HG03457 (cell line): Measurements from ENCODE around the gene AATK.

Source experiments
- ATAC-seq: cut with Tn5 transposase; IDR thresholded peaks from one replicate; pipeline ENCODE4 v1.9.1; 2021; ENCODE audit warnings: moderate number of reproducible peaks; ENCODE audit not compliant: unreplicated experiment

The AATK gene

DNA sequence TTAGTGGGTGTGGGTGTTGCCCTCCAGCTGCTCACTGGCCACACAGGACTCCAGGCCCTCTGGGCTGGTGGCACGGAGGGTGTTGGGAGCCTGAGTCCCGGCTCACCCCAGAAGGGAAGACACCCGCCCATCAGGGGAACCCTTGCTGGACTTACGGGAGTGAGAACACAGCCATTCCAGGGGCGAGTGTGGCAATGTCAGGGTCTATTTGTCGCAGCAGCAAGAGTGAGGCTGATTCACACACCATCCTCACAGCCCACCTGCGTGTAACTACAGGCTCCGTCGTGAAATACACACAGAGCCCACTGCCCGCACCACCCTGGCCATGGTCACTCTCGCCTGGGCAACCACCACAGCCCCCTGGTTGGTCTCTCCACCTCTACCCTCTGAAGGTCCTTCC lies 17.8 kb upstream of the AATK start:
- ATAC-seq, result no peak

DNA sequence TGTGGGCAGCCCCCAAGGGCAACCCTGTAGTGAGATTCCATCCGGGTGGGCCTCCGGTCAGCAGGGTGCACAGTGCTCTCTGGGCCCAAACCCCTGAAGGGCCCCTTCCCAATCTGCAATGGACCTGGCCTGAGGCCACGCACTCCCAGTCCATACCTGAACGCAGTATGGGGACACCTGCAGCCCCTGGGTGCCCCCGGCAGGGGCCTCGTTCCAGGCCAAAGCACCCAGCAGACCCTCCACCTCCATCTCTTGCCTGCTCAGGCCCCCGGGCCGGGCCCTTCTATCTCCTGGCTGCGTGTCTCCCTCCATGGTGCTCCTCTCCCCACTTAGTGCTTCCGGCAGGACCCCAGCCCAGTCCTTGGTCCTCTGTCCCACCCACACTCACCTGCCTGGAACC lies 17.3 kb upstream of the AATK start:
- ATAC-seq, result no peak

DNA sequence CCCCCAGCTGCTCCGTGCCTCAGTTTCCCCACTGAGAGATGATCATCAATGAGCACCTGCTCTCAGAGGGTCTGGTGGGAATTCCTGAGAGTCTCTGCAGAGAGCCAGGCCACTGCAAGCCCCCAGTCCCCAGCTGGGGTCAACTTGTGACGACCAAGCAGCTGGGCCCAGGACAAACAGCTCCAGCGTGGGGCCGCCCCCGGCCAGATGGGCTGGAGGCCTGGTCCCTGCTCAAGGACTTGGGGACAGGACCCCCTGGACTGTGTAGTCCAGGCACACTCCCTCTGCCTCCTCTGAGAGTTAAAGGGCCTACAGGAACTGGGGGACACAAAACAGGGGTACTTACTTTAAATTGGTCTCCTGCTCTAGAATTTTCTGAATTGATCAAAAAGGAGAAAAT lies 16.6 kb upstream of the AATK start:
- no peak for ATAC-seq

DNA sequence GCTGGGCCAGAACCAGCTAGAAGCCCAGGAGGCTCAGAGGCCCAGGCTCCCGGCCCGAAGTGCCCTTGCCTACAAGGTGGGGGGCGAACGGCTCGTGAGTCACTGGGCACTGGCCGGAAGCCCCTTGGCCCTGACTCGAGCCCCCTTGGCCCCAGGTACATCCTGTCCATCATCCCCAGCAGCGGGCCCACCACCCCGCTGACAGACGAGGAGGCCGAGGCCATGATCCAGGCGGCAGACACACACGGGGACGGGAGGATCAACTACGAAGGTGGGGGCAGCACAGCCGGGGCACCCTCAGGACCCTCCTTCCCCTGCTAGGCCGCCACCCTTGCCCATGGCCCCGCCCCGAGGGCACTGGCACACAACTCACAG lies 15.8 kb upstream of the AATK start:
- ATAC-seq, result no peak

DNA sequence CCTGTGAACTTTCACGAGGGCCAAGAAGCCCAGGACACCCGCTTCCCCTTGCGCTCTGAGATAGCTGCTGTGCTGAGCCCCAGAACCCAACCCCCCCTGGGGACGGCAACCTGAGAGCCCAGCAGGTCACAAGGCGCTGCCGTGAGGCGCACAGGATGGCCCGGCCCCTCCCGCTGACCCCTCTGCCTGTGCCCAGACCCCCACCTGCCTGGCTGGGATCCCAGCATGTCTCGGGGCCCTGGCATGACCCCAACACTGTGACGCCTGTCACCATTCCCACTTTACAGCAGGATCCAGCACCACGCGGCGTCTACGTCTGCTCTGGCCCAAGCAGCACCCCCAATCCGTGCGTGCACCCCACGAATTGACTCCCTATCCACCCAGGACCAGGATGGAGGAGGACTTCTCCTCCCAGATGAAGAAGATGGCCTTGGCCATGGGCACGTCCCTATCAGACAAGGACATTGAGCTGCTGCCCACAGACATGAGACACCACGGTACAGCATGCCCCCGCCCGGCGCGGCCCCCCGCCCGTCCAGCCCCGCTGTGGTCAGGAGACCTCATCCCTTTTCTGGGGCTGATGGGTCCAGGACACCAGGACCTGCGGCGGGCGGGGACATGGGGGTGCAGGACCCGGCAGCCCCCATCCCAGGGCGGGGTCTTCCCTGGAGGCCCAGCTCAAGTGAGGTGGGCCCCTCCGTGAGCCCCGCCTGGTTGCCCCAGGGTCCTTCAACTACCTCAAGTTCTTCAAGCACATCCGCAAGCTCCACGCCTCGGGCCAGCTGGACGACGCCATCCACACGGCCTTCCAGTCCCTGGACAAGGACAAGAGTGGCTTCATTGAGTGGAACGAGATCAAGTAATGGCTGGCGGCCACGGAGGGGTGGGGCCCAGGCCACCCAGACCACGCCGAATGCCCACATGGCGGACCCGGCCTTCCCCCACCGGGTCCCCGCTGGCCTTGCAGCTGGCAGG lies 15.1 kb upstream of the AATK start:
- ATAC-seq, result no peak

DNA sequence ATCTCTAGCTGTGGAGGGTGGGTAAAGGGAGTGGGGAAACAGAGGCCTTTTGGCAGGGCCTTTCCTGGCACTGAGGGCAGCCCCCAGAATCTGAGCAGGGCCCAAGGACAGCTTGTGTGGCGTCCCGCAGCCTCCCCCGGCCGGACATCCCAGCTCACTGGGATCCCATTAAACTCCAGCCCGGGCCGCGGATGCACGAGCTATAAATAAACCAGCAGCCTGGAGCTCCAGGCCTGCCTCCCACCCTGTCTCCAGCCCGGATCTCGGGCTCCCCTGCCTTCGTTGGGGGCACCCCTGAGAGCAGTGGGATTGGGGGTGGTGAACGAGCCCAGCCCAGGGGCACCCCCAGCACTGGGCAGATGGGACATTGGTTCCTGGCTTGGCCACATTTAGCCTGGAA lies 13.8 kb upstream of the AATK start:
- ATAC-seq, result no peak

DNA sequence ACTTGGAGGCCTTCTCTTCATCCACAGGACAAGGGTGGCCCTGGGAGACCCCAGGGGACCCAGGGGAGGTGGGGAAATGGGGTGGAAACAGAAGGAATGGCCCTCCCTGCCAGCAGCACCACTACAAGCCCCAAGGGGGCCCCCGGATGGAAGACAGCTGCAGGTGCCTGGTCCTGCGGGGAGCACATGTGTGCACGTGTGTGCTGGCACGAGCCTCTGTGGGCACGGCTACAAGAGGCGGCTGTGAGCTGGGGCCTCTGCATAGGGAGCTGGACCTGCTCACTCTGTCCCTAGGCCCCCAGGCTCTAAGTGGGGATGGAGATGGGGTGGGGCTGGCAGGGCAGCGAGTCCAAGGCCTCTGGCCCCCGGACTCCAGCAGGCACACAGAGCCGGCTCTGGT lies 13.2 kb upstream of the AATK start:
- ATAC-seq, result no peak

DNA sequence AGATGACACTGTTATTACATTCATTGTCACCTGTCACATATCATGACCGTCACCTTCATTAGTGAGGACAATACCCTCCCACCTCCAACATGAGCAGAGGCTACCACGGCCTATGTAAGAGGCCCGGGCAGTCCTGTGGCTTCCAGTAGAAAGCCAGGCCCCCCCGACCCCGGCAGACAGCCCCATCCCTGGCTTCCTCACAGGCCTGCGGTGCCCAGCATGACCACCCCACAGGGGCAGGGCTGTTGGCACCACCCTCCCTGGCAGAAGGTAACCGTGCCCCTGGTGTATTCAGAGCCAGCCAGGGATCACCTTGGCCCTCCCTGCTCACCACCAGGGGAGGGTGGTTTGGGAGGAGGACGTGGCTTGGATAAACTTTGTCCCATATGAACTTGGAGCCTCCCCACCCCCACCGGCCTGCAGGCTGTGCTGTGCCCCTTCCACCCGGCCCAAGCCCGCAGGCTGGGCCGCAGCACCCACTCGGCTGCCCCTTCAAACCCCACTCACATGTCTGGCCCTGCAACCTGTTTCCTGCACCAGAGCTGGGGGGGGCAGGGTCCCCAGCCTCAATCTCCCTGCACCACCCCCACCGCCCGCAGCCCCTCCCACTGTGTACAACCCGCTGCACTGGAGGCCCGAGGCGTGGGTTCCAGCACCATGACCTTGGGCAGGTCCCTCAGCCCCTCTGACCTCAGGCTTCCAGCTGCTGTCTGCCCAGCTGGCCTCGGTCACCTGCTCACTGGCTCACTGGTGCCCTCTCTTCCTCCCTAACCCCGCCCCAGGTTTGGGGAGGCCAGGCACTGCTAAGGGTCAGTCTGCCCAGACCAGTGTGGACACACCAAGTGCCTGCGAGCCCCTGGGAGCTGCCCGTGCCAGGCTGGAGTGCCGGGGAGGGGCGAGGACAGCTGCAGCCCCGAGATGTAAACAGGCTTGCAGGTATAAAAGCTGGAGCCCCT lies 12.4 kb upstream of the AATK start:
- no peak for ATAC-seq

DNA sequence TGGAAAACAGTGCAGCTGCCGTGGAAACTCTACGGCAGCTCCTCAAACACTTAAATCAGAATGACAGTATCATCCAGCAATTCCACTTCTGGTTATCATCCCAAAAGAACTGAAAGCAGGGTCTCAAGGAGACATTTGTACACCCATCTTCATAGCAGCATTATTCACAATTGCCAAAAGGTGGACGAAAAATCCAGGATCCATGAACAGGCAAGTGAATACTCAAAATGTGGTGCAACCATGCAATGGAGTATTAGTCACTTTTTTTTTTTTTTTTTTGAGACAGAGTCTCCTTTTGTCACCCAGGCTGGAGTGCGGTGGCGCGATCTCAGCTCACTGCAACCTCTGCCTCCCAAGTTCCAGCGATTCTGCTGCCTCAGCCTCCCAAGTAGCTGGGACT lies 10.6 kb upstream of the AATK start:
- ATAC-seq, result no peak

DNA sequence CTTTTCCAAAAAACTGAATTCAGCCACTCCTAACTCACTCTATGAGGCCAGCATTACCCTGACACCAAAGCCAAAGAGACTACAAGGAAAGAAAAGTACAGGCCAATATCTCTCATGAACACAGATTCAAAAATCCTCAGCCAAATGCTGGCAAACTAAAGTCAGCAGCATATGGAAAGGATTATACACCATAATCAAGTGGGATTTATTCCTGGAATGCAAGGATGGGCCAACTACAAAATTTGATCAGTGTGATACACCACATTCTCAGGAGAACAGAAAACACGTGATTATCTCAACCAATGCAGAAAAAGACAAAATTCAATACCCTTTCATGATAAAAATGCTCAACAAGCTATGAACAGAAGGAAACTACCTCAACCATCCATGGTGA lies 7.7 kb upstream of the AATK start:
- ATAC-seq, result no peak

DNA sequence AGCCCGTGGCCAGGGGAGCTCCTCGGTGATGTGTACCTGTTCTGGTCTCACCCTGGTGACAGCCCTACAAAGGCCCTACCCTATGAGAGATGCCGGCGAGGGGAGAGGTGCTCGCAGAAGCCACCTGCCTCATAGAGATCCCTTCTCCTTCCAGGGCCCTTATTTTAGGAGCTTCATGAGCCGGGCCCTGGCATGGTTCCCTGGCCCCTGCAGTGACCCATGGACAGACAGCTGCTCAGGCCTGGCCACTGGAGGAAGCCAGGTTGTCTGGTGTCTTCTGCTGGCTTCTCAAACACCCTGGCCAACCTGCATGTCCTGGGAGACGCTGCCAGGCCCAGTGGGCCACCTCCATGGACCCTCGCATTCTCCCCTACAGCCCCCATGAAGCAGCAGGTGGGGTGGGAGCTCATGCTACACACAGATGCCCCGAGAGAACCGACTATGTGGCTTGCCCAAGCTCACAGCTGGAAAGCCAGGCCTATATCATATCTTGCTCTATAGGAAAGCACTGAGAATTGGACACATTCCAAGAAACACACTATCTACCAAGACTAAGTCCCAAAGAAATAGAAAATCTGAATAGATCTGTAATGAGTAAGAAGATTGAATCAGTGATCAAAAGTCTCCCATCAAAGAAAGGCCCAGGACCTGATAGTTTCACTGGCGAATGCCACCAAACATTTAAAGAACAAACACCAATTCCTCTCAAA lies 7.2 kb upstream of the AATK start:
- ATAC-seq, result no peak

DNA sequence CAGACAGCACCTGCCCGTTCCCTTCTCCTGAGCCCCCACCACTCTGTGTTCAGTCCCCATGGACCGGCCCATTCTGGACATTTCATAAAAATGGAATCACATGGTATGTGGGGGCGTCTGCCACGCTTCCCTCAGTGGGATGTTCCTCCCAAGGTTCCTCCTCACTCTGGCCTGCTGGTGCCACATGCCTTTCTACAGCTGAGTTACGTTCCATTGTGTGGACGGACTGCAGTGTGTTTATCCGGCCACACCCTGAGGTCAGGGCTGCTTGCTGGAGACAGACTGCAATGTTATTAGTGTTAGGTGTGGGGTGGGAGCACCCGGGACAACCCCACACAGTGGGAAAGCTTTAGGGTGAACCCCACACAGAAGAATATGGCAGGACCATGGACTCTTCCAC lies 5.9 kb upstream of the AATK start:
- ATAC-seq, result no peak

DNA sequence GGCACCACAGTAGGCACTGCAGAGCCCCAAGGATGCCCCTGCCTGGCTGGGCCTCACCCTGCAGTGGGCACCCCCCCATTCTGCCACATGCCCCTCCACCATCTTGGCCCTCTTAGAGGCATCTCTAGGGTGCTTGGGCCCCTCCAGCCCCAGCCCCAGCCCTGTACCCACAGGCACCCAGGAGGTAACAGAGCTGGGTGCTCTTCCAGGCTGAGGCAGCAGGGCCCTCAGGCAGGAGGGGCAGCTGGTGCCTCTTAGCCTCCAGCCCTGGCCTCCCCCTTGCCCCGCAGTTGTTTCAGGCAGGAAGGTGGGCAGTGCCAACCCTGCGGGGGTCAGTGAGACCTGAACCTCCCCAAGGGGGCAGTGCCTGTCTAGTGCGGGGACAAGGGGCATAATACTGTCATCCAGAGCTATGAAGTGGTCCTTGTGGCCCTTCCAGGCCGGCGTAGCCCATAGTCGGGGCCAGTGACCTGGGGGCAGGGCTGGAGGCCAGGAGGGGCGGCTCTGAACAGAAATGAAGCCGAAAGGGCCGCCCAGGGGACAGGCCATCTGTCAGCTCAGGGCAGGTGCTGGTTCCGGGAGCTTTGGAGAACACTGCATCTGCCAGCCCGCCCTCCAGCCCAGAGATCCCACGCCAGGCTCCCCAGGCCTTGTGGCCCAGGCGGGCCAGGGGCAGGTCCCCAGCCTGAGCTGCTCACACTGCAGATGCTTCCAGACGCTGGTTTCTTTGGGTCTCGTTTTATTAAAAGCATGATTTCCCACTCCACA lies 4.9 kb upstream of the AATK start:
- ATAC-seq, result no peak

DNA sequence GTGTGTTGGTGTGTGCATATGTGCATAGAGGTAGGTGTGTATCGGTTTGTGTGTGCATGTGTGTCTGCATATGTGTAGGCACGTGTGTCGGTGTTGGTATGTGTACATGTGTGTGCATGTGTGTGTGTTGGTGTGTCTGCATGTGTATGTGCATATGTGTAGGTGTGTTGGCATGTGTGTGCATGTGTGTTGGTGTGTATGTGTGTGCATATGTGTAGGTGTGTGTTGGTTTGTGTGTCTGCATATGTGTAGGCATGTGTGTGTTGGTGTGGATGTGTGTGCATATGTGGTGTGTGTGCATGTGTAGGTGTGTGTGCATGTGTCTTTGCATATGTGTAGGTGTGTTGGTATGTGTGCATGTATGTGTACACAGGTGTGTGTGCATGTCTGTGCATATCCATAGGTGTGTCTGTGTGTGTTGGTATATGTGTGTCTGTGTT lies 3.9 kb upstream of the AATK start:
- no peak for ATAC-seq

DNA sequence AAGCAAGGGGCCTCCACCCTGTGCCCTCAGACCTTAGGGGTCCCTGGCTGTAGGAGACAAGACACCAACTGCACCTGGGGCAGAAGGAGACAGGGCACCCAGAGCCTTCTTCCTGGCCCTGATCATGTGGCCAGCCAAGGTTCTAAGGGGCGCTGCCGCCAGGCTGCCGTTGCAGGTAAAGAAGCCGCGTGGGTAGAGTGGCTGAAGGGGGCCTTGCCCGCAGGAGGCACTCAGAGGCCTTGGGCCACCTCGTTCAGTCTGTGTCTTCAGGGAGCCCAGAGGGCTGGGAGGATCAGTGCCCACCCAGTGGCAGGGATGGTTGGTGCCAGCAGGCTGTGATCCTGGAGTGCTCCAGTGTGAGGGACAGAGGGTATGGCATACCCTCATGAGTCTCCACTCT lies 1.6 kb upstream of the AATK start:
- ATAC-seq, result no peak

DNA sequence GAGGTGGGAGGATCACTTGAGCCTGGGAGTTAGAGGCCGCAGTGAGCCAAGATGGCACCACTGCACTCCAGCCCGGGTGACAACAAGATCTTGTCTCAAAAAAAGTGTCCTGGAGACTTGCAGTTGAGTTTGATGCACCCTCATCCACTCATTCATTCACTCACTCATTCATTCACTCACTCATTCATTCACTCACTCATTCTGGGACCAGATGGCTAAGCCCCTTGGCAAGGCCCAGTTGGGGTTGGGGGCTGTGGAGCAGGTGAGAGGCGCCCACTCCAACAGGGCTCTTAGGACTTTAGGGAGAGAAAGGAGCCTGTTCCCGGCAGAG lies 1.1 kb upstream of the AATK start:
- ATAC-seq, result no peak

DNA sequence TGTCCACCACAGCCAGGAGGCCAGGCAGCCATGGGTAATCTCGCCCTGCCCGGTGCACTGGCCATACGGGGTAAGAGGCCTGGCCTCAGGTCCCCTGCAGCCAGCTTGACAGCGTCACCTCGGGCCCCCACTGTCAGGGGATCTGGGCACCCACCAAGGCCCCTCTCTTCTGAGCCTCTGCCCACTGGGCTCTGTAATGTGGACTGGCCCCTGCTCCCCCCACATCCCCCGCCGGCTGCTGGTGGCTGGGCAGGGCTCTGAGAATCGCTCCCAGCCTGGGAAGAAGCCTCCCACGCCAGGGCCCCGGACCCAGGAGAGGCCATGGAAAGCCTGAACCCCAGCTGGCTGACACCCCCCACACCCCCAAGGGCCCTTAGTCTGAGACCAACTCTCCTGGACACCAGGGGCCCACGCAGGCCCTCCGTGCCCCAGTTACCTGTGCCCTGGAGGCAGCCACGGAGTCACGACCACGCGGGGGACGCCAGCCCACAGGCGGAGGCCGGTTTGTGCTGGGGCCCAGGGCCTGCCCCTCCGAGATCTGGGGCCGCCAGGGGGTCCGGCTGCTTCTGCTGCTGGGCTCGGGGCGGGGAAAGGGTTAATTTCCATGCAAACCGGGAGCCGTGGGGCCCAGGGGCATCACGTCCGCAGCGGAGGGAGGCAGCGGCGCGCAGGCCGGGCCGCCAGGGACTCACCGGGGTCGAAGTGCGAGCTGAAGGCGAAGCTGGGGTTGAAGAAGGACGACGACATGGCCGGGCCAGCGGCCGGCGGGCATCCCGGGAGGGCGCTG lies 582 bp downstream of the AATK start, which contains the start of gene PVALEF:
Gene PVALEF, plus strand, starts transcription at position 262 of the 787 bp plus-strand sequence. CDS start 15,720 bp downstream, outside the sequence.
- no peak for ATAC-seq

DNA sequence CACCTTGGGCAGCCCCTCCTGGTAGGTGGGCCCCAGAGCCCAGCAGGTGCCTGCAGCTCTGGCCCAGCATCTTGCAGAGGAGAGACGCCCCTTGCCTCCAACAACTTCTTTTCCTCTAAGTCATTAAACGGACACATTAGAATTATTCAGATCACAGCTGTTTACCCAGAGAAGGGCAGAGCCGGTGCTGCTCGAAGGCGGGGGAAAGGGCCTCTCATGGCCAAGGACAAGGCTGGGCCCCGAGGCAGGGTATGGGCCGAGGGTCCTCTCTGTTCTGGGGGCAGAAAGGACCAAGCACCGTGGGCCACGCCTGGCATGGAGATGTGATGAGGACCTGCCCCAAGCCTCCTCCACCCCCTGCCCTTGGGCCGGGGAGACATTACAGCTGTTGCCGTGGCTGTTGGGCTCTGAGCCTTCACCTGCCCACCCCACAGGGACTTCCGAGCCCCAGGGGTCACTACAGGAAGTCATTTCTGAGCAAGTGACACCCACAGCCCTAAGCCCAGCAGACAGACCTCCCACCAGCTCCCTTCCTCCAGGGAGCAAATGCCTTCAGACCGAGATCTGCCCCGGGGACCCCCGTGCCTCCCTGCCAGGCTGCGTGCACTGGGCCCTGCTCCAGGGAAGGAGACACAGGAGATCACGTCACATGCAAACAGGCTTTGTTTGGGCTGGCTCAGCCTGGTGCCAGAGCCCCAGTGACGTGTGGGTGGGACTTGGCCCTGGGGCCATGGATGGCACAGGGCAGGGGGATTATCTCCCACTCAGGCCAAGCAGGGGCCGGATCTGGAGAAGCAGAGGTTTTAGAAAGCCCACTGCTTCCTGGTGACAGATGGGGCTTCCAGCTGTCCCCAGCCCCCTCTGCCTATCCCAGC lies 1.4 kb downstream of the AATK start:
- no peak for ATAC-seq
